Endothelial cell of umbilical vein (primary cell): ENCODE results near the gene MYO9B. TPM values are rescaled to one million over a fixed set of nuclear protein-coding genes. Genes with fewer than 3 reads are reported as not detected.
A peak's percentile ranks its signal among the peaks of the same experiment; 100 is the strongest.

ENCODE experiments used
- BruUV-seq: library from RNA; stranded (reverse); fragments of 400-500 nt; replicated peaks from 2 replicates; lab custom pipeline; 2021; lab: Mats Ljungman, UMichigan
- CTCF ChIA-PET: fragments of 300-600, 350-600 bp; sonication (Branson Sonifier 250); formaldehyde crosslinking; loops from one replicate; lab custom pipeline; 2021; ENCODE audit warnings: antibody characterized with exemption, inconsistent platforms; lab: Charles Lee
- POLR2A ChIA-PET: fragments of 300-600, 350-600 bp; sonication (Branson Sonifier 250); formaldehyde crosslinking; loops from one replicate; lab custom pipeline; 2021; ENCODE audit warnings: antibody characterized with exemption, inconsistent platforms; lab: Charles Lee
- DNase-seq: peaks from one replicate; pipeline ENCODE4 v3.0.0-alpha.2; 2011; ENCODE audit warnings: low read depth, low spot score
- FAIRE-seq: peaks from 2 replicates; lab custom pipeline; 2011; peaks lifted over from hg19 to GRCh38; lab: Jason Lieb, UNC
- H2AFZ ChIP-seq: 2 replicates; pipeline ENCODE4 v1.6.0; 2012; ENCODE audit warnings: low read depth, low read length, control low read depth, inconsistent platforms
- H3K27ac ChIP-seq: 2 replicates; pipeline ENCODE4 v1.5.1; 2011; ENCODE audit warnings: low read depth, mild to moderate bottlenecking, control low read depth, low read length, moderate library complexity; ENCODE audit not compliant: insufficient read depth
- H3K27me3 ChIP-seq, 2 experiments: 2 replicates each; pipeline versions ENCODE4 v1.6.0 to v1.6.1; 2011; ENCODE audit warnings: low read length in 2 of 2, mixed read lengths in 1 of 2; ENCODE audit not compliant: control insufficient read depth in 2 of 2, insufficient read depth in 2 of 2
- H3K36me3 ChIP-seq, 2 experiments: 2 replicates in 1 of 2; 3 replicates in 1 of 2; pipeline ENCODE4 v1.5.1; 2011; ENCODE audit warnings: low read length in 2 of 2, mild to moderate bottlenecking in 1 of 2, moderate library complexity in 1 of 2; ENCODE audit not compliant: control insufficient read depth in 2 of 2, insufficient read depth in 2 of 2; ENCODE audit errors: extremely low read depth in 1 of 2
- H3K4me1 ChIP-seq: 3 replicates; pipeline ENCODE4 v1.5.1; 2011; ENCODE audit warnings: mild to moderate bottlenecking, low read length; ENCODE audit not compliant: control insufficient read depth, insufficient read depth; ENCODE audit errors: extremely low read depth
- H3K4me2 ChIP-seq: 2 replicates; pipeline ENCODE4 v1.6.1; 2011; ENCODE audit warnings: low read length, control low read depth, mixed read lengths; ENCODE audit not compliant: insufficient read depth
- H3K4me3 ChIP-seq, 3 experiments: fragments of 200-600 bp in 1 of 3; sonication (generic), shearing (Covaris generic) in 1 of 3; replicated peaks in 1 of 3; 2 replicates each; pipeline ENCODE4 v1.5.1; 2011 to 2016; ENCODE audit warnings: control low read depth in 3 of 3, low read length in 3 of 3, mild to moderate bottlenecking in 2 of 3, inconsistent platforms in 1 of 3, low read depth in 1 of 3, moderate library complexity in 1 of 3; ENCODE audit not compliant: insufficient read depth in 1 of 3
- H3K79me2 ChIP-seq: 2 replicates; pipeline ENCODE4 v1.6.0; 2012; ENCODE audit warnings: low read length, inconsistent platforms; ENCODE audit not compliant: control insufficient read depth, insufficient read depth
- H3K9ac ChIP-seq: replicated peaks from 2 replicates; pipeline ENCODE3; 2011; ENCODE audit warnings: low read length, control low read depth; ENCODE audit not compliant: insufficient read depth; ENCODE audit errors: extremely low read depth
- H3K9me1 ChIP-seq: replicated peaks from 3 replicates; pipeline ENCODE4 v1.6.0; 2011; ENCODE audit warnings: mild to moderate bottlenecking, low read length; ENCODE audit not compliant: control insufficient read depth, insufficient read depth; ENCODE audit errors: extremely low read depth
- H3K9me3 ChIP-seq: replicated peaks from 2 replicates; pipeline ENCODE4 v1.5.1; 2012; ENCODE audit warnings: low read length, inconsistent platforms; ENCODE audit not compliant: control insufficient read depth, insufficient read depth
- H4K20me1 ChIP-seq: replicated peaks from 2 replicates; pipeline ENCODE3; 2011; ENCODE audit warnings: mild to moderate bottlenecking, low read length; ENCODE audit not compliant: control insufficient read depth, insufficient read depth; ENCODE audit errors: extremely low read depth
- EZH2 ChIP-seq: IDR thresholded peaks from 2 replicates; pipeline ENCODE4 v1.6.1; 2012; ENCODE audit warnings: borderline replicate concordance, low read depth, mild to moderate bottlenecking, moderate library complexity, low read length, inconsistent platforms; ENCODE audit not compliant: severe bottlenecking
- FOS ChIP-seq: IDR thresholded peaks from 2 replicates; pipeline ENCODE4 v1.6.1; 2011; ENCODE audit warnings: mild to moderate bottlenecking, low read length, moderate library complexity, borderline replicate concordance; ENCODE audit not compliant: insufficient read depth
- JUN ChIP-seq: IDR thresholded peaks from 2 replicates; pipeline ENCODE4 v1.6.1; 2011; ENCODE audit warnings: borderline replicate concordance, low read depth; ENCODE audit not compliant: insufficient read length, insufficient read depth
- MAX ChIP-seq: IDR thresholded peaks from 2 replicates; pipeline ENCODE4 v1.6.1; 2011; ENCODE audit not compliant: insufficient read depth, insufficient read length
- MYC ChIP-seq: IDR thresholded peaks from one replicate; pipeline ENCODE4 v1.6.1; 2011; ENCODE audit warnings: mild to moderate bottlenecking, low read depth, low read length
- POLR2A ChIP-seq: IDR thresholded peaks from 2 replicates; pipeline ENCODE4 v1.6.1; 2012; ENCODE audit warnings: low read depth, mild to moderate bottlenecking, control low read depth, low read length
- POLR2AphosphoS5 ChIP-seq: IDR thresholded peaks from 2 replicates; pipeline ENCODE4 v1.6.1; 2012; ENCODE audit warnings: low read depth, mild to moderate bottlenecking, control low read depth, low read length, moderate library complexity; ENCODE audit not compliant: insufficient read depth
- dilution Hi-C: fragments of 300-500 bp; cut with MboI; formaldehyde crosslinking; loops from one replicate; pipeline ENCODE4 v1.15.0; 2019; ENCODE audit warnings: low sequenced_read_pairs; ENCODE audit not compliant: extremely low pct_ligation_motif_present
- intact Hi-C: fragments of 100-400 bp; cut with micrococcal nuclease; formaldehyde crosslinking; loops from one replicate; pipeline ENCODE4 v1.10.0; 2022
- polyA plus RNA-seq, 4 experiments: library from polyadenylated mRNA; depleted of rRNA in 3 of 4; stranded (reverse) in 3 of 4; unstranded in 1 of 4; fragments of >200 nt; gene quantifications; 2 replicates each; pipeline versions ENCODE4 v1.2.1 to v1.2.3, GENCODE V29; 2011 to 2012; ENCODE audit warnings: missing spikeins in 1 of 4
- total RNA-seq: library from RNA; stranded (reverse); gene quantifications from 2 replicates; pipeline ENCODE4 v1.2.3, GENCODE V29; 2021
- TF ChIP-seq, protein P1 (sequence below), 2 donors: IDR thresholded peaks; 1 replicate in 1 of 2; 2 replicates in 1 of 2; pipeline ENCODE4 v1.5.1; 2011; ENCODE audit warnings: low read length in 2 of 2, mild to moderate bottlenecking in 2 of 2, moderate library complexity in 2 of 2, control low read depth in 1 of 2, inconsistent platforms in 1 of 2, low read depth in 1 of 2; ENCODE audit not compliant: insufficient read depth in 1 of 2; ENCODE audit errors: extremely low read depth in 1 of 2

The MYO9B gene
- total and polyA plus RNA-seq, 2 donors (not counting 3 experiments of a cell fraction or from before 2014, with no cell fraction given) = 64.4 to 119 TPM

DNA sequence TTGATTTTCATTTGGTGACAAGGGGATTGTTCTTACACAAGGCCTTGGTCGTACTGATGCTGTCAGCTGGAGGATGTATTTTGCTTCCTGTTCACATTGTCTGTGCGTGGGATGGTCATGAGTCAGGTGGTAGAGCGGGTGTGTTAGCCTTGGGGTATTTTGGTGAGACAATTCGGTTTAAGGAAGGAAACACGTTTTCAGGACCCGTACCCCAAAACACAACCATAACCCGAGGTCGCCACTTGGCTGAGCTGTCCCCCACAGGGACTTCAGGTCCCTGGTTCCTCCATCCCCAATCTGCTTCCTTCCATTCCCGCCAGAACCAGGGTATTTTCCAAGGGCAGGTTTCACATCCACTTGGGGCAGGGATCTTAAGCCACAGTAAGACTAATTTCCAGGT, 15.0 kb downstream of the MYO9B start:
- Histone ChIP-seq H3K36me3 (peaks cover 0 to 9% of the 10 kb centered on the region in 2 experiments), H3K79me2 (peaks cover 96% of the 10 kb centered on the region), H3K9ac (no peak overlapping the region), H3K27me3 (no peaks in the 10 kb centered on the region), H3K4me3 (no peak overlapping the region), H4K20me1 (no peaks in the 10 kb centered on the region), H3K4me2 (no peak overlapping the region), H2AFZ (no peak overlapping the region), H3K9me1 (no peaks in the 10 kb centered on the region), H3K4me1 (peaks cover 23% of the 10 kb centered on the region), H3K9me3 (no peaks in the 10 kb centered on the region), H3K27ac (peak overlapping the region; percentile 4)
- FAIRE-seq (peak; percentile 78), DNase-seq (no peak)
- TF ChIP-seq POLR2AphosphoS5 = no peak
- TF ChIP-seq, protein P1, sequence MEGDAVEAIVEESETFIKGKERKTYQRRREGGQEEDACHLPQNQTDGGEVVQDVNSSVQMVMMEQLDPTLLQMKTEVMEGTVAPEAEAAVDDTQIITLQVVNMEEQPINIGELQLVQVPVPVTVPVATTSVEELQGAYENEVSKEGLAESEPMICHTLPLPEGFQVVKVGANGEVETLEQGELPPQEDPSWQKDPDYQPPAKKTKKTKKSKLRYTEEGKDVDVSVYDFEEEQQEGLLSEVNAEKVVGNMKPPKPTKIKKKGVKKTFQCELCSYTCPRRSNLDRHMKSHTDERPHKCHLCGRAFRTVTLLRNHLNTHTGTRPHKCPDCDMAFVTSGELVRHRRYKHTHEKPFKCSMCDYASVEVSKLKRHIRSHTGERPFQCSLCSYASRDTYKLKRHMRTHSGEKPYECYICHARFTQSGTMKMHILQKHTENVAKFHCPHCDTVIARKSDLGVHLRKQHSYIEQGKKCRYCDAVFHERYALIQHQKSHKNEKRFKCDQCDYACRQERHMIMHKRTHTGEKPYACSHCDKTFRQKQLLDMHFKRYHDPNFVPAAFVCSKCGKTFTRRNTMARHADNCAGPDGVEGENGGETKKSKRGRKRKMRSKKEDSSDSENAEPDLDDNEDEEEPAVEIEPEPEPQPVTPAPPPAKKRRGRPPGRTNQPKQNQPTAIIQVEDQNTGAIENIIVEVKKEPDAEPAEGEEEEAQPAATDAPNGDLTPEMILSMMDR (IDR thresholded peaks at IDR 0.05; ENCODE audit: extremely low read depth in 1 of 2, insufficient read depth in 1 of 2, low read depth in 1 of 2, low read length in 2 of 2) = no peak
- TF ChIP-seq EZH2 = no peak
- peak; percentile 17 for TF ChIP-seq JUN
- dilution Hi-C loops (no loop called here), intact Hi-C loops (no loop called here)
- ChIA-PET CTCF (no interaction called here), POLR2A (interaction anchor here (0.5 kb wide), 1 partner anchor 36 kb away, joined by 3 read pairs; no protein-coding TSS in a partner anchor)
- no TSS peak for BruUV-seq

DNA sequence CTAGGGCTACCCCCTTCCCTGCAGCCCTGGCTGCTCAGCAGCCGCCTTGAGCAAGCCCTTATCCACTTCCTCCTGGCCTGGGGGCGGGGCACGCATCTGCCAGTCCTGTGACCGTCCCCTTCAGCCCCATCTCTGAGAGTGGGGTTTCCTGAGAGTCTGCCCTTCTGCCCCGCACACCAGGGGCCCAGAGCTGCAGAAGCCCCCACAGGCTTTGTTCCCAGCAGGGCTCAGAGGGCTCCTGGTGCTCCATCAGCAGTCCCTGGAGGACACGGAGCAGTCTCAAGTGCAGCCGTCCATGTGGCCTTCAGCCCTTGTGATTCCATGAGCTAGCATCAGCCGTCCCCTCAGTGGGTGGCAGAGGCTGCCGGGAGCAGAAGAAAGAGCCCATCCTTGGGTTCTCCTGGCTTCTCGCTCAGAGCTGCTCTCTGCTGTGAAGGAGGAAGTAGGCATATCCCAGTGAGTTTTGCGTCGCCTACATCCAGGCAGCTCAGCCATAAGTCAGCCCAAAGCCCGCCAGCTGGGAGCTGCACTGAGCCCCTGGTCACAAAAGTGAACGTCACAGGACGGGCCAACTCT, 16.3 kb downstream of the MYO9B start:
- Histone ChIP-seq H3K4me3 (no peak overlapping the region), H3K79me2 (peaks cover 94% of the 10 kb centered on the region), H4K20me1 (no peaks in the 10 kb centered on the region), H3K36me3 (peaks cover 0 to 2% of the 10 kb centered on the region in 2 experiments), H3K4me2 (no peak overlapping the region), H2AFZ (no peak overlapping the region), H3K27me3 (no peaks in the 10 kb centered on the region), H3K9me1 (no peaks in the 10 kb centered on the region), H3K9ac (no peak overlapping the region), H3K27ac (no peak overlapping the region), H3K4me1 (peaks cover 23% of the 10 kb centered on the region), H3K9me3 (no peaks in the 10 kb centered on the region)
- TF ChIP-seq, protein P1 (IDR thresholded peaks at IDR 0.05; ENCODE audit: extremely low read depth in 1 of 2, insufficient read depth in 1 of 2, low read depth in 1 of 2, low read length in 2 of 2) = no peak
- TF ChIP-seq POLR2A (no peak), MAX (no peak), EZH2 (no peak), POLR2AphosphoS5 (no peak), JUN (no peak), FOS (no peak), MYC (no peak)
- CTCF ChIA-PET = no interaction called here
- no TSS peak for BruUV-seq
- DNase-seq (no peak), FAIRE-seq (no peak)
- intact Hi-C loops (no loop called here), dilution Hi-C loops (no loop called here)
- POLR2A ChIA-PET = no interaction called here
